Measurements from ENCODE around the gene WDR82. TPM values are rescaled to one million over a fixed set of nuclear protein-coding genes. Genes with fewer than 3 reads are reported as not detected.

Gene WDR82
- total and polyA plus RNA-seq, 2 of the 8 experiments (the other 6 are each of a cell fraction or from before 2014, with no cell fraction given): 33.5 to 82.7 TPM

DNA sequence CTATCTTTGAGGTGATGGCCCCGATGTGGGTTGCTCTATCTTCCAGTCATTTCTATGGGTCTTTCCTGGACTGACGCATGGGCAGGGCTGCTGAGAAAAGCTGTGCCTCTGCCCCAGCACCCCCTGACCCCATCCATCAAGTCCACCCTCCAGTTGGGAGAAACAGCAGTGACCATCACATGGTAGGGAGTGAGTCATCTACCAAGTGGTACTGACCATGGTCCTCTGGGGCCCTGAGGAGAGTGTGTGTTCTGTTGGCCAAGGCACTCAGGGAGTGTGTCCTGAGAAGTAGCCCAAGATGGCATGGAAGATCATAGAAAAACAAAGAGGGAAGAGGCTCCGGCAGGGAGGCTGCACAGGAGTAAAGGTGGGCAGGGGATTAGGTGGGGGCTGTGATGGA lies 36.0 kb upstream of the WDR82 start:
- Histone ChIP-seq H4K5ac (ENCODE audit: insufficient read length, low read depth, low read length) (no peak overlapping the region), H2BK12ac (ENCODE audit: low read depth, low read length) (no peak overlapping the region), H3K18ac (ENCODE audit: extremely low read depth, low read length) (no peak overlapping the region), H3K79me1 (ENCODE audit: low read depth, low read length) (no peaks in the 10 kb centered on the region), H3K27ac (ENCODE audit: low read depth, low read length) (no peak overlapping the region), H4K20me1 (replicated peaks in 1 of 2; ENCODE audit: control insufficient read depth in 1 of 2, insufficient read depth in 2 of 2, low read length in 2 of 2) (no peaks in the 10 kb centered on the region), H3K4me3 (ENCODE audit: extremely low read depth in 1 of 4, insufficient read depth in 2 of 4, low read depth in 3 of 4, low read length in 4 of 4) (no peak overlapping the region), H3K4me2 (ENCODE audit: insufficient read depth in 1 of 2, low read depth in 2 of 2, low read length in 2 of 2) (no peak overlapping the region), H3K14ac (ENCODE audit: insufficient read length) (no peak overlapping the region), H3K9me3 (ENCODE audit: insufficient read depth in 2 of 2, low read depth in 1 of 2, low read length in 1 of 2) (no peaks in the 10 kb centered on the region), H2AK5ac (ENCODE audit: low read depth, low read length) (no peak overlapping the region), H3K36me3 (ENCODE audit: control insufficient read depth in 2 of 4, insufficient read depth in 4 of 4, low read length in 3 of 4) (no peaks in the 10 kb centered on the region), H3K27me3 (replicated peaks in 1 of 4; ENCODE audit: control insufficient read depth in 3 of 4, extremely low read depth in 1 of 4, insufficient read depth in 3 of 4, low read length in 3 of 4) (peaks cover 0 to 14% (median 10%) of the 10 kb centered on the region in 4 experiments; a peak in 4 of 7 replicates), H4K8ac (ENCODE audit: extremely low read depth, insufficient read depth, low read length) (no peak overlapping the region), H2BK5ac (ENCODE audit: low read depth, low read length) (no peak overlapping the region), H2AFZ (ENCODE audit: low read length) (no peak overlapping the region), H4K91ac (replicated peaks; ENCODE audit: insufficient read length, low read length) (no peak overlapping the region), H3K4me1 (replicated peaks in 1 of 4; ENCODE audit: control insufficient read depth in 3 of 4, insufficient read depth in 4 of 4, low read length in 3 of 4) (peaks cover 0 to 3% (median 3%) of the 10 kb centered on the region in 4 experiments; a peak in 5 of 7 replicates), H3K23ac (ENCODE audit: insufficient read length) (no peak overlapping the region), H3K9ac (replicated peaks in 1 of 4; ENCODE audit: extremely low read depth in 1 of 4, low read depth in 3 of 4, low read length in 3 of 4) (no peak overlapping the region), H3K79me2 (ENCODE audit: control insufficient read depth in 1 of 2, insufficient read depth in 2 of 2, low read length in 2 of 2) (no peaks in the 10 kb centered on the region), H3K56ac (replicated peaks; ENCODE audit: insufficient read length, low read depth, low read length) (no peak overlapping the region), H3K4ac (replicated peaks; ENCODE audit: insufficient read length, low read depth, low read length) (no peak overlapping the region), H2BK120ac (replicated peaks; ENCODE audit: low read depth, low read length) (no peak overlapping the region), H2BK20ac (ENCODE audit: low read length) (no peak overlapping the region), H2BK15ac (ENCODE audit: low read length) (no peak overlapping the region), H3K23me2 (ENCODE audit: low read depth, low read length) (peaks cover 4% of the 10 kb centered on the region; the same call in 1 of the 2 replicates)
- DNase-seq (ENCODE audit: low read depth in 1 of 2, low spot score in 2 of 2): no peak
- POLR2A ChIA-PET (ENCODE audit: partially characterized antibody): interaction anchor here (0.5 kb wide), 1 partner anchor 28 kb away, joined by 3 read pairs; no protein-coding TSS in a partner anchor
- CTCF ChIA-PET (ENCODE audit: partially characterized antibody): interaction anchor here (1.1 to 1.9 kb wide), 5 partner anchors 14 to 94 kb away, joined by 3 to 9 read pairs (median 5); no protein-coding TSS in a partner anchor
- FAIRE-seq: no peak
- WGBS, 2 experiments (ENCODE audit: extremely low coverage in 1 of 2, insufficient coverage in 1 of 2, insufficient read length in 1 of 2, insufficient replicate concordance in 2 of 2, low coverage in 1 of 2, low lambda C conversion rate in 2 of 2, missing lambda C conversion rate in 1 of 2): 84% methylated on average over 3 of the region's 3 CpGs; no CpG with 5 or more reads in 1 of the 2 experiments
- TF ChIP-seq NRF1 (IDR thresholded peaks at IDR 0.05; ENCODE audit: low read depth, low read length) (no peak), CBX5 (IDR thresholded peaks at IDR 0.05; ENCODE audit: low read depth, low read length) (no peak), KDM5A (IDR thresholded peaks at IDR 0.05; ENCODE audit: low read length) (no peak), CHD2 (IDR thresholded peaks at IDR 0.05; ENCODE audit: low read length) (no peak), SUZ12 (IDR thresholded peaks at IDR 0.05; ENCODE audit: low read length) (no peak)
- TF ChIP-seq, protein P1, sequence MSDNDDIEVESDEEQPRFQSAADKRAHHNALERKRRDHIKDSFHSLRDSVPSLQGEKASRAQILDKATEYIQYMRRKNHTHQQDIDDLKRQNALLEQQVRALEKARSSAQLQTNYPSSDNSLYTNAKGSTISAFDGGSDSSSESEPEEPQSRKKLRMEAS (IDR thresholded peaks at IDR 0.05): no peak
